Activated T-cell treated with anti-CD3 and anti-CD28 coated beads for 24 hours (primary cell): Measurements from ENCODE around the gene SUSD3.

Experiments used
- DNase-seq: peaks from one replicate; pipeline ENCODE4 v3.0.0-alpha.2; 2020; ENCODE audit warnings: low read depth

SUSD3 gene

DNA sequence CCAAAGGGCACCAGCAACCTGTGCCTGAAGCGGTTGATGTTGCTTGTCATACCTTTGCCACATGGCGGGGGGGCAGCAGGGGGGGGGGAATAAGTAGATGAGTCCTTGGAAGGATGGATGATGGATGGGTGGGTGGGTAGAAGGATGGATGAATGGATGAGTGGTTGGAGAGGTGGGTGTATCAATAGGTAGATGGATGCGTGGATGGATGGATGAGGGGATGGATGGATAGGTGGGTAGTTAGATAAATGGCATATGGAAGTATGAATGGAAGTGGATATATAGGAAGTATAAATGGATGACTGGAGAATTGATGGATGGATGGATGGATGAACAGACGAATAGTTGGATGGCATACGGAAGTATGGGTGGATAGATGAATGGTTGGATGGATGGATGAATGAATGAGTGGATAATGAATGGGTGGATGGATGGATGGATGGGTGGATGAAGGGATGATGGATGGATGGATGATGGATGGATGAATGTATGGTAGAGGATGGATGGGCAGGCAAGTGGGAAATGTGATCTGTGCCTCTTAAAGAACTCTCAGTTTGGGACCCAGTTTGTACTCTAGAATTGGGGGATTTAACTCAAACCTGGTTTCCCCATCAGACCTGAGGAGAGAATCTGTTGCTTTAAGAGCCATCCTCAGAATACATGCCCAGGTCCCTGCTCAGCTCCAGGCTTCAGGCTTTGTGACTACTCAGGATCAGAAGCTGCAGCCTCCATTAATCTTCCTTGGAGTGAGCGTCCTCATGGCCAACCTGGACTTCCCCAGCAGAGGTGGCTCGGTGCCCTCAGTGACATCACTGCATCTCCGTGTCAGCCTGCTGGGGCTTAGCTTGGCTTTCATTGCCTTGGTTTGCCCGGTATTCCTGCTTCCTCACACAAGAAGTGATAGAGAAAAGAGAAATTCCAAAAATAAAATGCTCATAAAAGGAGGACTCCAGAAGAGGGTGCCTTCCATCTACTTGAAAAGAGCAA is 27.6 kb upstream of the SUSD3 start:
- no peak for DNase-seq

- no peak for DNase-seq
Measured at GRCh38 chr9:93031629-93032430, 26.7 kb upstream of the SUSD3 start.

- DNase-seq = no peak
Measured at GRCh38 chr9:93032545-93032944, 26.0 kb upstream of the SUSD3 start.

DNA sequence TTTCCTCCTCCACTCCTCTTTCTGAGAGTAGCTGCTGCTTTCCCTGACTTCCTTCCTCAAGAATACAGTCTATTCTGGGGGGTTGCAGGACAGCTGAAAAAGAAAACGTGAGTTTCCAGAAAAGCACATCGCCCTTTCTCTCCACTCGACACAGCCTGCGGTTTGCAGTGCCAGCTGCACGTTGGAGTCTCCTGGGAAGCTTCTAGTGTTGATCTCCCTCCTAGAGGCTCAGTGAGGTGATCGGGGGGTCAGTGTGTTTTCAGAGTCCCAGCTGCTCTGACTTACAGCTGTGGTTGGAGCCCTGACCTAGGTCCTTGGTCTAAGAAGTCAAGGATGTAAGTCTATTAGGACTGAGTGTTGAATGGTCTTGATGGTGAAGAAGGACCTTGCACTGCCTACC is 25.0 kb upstream of the SUSD3 start:
- DNase-seq = no peak

DNA sequence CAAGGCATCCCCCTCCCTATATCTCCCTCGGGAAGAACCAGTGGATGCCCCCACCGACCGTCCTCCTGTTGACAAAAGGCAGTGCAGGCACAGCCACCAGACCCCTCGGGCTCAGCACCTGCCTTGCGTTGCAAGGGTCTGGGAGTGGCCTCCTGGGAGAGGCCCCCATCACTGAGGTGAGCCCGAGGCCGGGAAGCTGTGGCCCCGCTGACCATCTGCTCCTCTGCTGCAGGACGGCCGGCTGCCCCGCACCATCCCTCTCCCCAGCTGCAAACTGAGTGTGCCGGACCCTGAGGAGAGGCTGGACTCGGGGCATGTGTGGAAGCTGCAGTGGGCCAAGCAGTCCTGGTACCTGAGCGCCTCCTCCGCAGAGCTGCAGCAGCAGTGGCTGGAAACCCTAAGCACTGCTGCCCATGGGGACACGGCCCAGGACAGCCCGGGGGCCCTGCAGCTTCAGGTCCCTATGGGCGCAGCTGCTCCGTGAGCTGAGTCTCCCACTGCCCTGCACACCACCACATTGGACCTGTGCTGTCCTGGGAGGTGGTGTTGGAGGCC is 23.3 kb upstream of the SUSD3 start:
- no peak for DNase-seq

DNA sequence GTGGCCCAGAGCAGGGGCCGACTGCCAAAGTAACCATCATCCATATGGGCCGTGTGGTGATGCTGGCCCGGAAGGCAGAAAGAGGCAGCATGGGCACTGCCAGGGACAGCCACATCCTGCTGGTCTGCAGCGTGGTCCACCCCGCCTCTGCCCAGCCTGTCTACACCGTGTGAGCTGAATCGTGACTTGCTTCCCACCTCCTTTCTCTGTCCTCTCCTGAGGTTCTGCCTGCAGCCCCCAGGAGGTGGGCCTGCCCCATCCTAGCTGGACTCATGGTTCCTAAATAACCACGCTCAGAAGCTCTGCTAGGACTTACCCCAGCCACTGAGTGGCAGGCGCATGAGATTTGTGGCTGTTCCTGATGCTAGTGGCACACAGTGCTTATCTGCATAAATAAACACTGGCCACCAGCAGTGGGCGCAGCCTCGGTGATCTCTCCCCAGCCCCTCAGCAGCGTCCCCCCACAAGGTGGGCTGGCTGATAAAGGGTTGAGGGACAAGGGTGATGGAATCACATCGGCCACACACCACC is 22.6 kb upstream of the SUSD3 start:
- DNase-seq = no peak

DNA sequence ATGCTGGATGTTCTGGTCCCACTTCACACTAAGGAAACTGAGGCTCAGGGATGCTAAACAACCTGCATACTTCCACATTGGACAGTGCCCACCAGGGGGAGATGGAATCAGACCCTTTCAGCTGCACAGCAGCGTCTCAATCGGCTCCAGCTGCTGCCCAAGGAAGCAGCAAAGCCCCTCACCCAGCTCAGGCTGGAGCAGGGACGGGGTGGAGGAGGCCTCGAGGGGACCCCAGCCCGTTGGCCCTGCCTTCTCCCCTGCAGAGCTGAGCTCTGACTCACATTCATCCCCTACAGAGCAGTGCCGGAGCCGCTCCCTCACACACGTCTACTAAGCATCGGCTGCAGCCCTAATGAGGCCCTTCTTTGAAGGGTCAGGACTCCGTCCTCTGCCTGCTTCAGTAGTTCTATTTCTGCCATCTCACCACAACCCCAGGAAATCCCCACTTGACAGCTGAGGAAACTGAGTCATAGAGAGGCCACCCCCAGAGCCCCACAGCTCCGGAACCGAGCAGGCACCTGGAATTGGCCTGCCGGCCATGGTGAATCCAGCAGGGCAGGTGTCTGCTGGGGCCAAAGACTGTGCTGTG is 21.5 kb upstream of the SUSD3 start:
- DNase-seq = no peak

DNA sequence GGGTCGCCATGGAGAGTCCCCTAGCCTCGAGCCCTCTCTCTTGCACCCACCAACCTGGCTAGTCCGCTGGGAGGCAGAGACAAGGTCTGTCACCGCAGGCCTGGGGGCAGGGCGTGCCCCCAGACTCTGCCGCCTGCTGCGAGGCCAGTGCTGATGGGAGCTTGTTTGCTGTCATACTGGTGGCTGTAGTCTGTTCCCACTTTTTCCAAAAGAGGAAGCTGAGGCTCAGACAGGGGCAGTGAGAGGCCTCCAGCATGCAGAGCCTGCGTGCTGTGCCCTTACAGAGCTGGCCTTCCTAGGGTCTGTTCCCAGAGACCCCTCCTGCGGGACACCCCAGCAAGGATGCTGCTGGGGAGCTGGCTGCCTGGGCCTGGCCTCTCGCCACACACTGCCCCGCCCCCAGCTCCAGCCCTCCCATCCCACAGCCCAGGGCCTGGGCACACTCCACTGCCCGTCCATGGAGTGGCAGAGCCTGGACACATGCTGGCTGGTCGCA is 21.0 kb upstream of the SUSD3 start:
- no peak for DNase-seq

GRCh38 chr9:93038918-93039317 is 19.6 kb upstream of the SUSD3 start:
- DNase-seq = no peak

DNA sequence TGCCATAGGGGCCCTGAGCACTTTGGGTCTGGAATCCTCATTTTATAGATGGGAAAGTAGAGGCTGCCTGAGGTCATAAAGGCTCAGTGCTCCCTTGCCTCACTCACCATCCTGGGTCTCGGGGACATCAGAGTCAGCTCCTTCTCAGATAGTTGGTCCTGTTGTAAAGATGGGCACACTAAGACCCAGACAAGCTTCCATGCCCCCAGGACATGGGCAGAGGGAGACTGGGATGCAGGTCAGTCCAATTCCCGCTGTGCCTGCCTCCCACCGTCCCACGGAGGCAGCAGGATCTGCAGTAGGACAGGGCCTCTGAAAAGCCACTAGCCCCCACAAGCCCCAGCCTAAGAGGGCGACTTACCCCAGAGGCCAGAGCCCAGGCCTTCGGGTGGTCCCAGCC is 19.0 kb upstream of the SUSD3 start:
- no peak for DNase-seq

- no peak for DNase-seq
Measured at GRCh38 chr9:93039976-93040375, 18.5 kb upstream of the SUSD3 start.

- no peak for DNase-seq
Measured at GRCh38 chr9:93040409-93040808, 18.1 kb upstream of the SUSD3 start.

GRCh38 chr9:93041108-93041802 is 17.2 kb upstream of the SUSD3 start:
- no peak for DNase-seq

- no peak for DNase-seq
Measured at GRCh38 chr9:93043122-93043521, 15.4 kb upstream of the SUSD3 start.

DNA sequence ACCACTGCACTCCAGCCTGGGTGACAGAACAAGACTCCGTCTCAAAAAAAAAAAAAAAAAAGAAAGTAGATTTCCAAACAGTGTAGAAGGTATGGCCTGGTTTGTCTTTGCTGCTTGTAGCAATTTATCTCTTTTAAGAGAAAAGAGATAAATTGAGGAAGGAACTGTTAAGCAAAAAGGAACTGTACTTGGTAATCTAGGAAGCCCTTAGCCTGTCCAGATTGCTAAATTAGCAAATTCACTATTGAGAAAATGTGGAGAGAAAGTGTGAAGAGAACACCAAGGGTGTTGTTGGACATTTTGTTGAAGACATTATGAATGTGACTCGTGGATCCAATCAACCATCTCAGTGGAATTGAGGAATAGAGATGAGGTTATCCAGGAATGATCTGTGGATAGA is 13.0 kb upstream of the SUSD3 start:
- DNase-seq = no peak

DNA sequence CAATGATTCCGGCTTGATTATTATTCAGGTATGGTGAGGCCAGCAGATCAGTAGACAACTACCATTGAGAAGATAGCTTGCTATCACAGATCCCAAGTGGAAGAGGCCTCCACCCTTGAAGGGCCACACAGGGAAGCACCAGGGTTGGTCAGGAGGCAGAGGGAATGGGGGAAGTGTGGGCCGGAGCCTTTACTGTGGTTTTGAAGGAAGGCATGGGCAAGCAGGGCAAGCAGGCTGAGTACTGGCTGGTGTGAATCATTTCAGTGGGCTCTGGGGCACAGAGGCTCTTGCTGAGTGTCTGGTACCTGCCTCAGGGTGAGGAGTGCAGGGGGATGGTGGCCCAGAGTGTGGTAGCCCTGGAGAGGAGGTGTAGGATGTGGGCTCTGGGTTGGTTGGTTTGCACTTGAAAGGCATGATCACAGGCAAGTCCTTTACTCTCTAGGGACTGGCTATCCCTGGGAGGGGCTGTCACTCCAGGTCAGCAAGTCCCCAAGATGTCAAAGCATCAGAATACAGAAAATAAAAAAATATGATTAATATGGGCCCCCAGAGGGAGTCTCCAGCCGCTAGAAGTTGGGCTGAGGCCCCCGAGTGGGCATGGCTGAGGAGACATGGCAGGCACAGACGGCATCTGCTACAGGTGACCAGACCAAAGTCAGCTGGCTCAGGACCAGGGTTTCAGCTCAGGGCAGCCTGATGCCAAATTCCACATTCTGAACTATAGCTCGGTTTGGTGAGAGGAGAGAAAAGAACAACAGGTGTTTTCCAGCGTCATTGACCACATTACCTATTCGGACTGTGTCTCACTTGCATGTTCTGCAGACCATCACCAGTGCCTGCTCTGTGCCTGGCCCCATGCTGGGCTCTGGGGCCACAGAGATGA is 9.7 kb upstream of the SUSD3 start:
- DNase-seq = no peak

- DNase-seq = no peak
Measured at GRCh38 chr9:93049491-93049890, 9.0 kb upstream of the SUSD3 start.

DNA sequence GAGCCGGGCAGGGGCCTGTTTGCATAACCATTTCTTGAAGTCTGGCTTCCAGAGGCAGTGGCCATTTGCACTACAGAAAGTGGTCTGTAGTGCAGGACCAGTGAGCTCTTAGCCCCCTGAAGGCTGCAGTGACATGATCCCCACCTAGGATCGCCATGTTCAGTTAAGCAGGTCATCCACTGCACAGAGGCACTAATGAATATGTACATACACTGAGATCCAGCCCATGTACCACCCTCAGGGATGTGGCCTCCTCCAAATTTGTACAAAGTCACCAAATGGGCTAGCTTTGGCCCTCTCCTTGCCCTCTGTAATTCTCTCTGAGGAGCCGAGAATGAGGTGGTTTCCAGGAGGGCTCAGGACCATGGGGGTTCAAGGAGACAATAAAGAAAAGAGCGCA is 8.3 kb upstream of the SUSD3 start:
- DNase-seq = no peak

DNA sequence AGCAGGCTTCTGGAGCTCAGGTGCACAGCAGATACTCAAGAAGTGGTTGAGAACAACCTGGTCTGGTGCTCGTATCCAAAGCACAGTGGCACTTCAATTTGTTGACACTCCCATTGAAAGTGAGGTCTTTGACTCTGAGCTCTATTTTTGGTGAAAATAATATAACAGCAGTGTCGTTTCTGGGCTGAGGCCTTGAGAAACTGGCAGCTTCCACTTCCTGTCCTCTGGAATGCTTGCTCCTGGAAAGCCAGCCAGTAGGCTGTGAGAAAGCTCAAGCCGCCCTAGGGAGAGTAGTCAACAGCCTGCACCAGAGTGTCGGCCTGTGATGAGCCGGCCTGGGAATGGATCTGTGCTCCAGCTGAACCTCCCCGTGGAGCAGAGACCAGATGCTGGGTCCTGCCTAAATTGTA is 6.8 kb upstream of the SUSD3 start:
- no peak for DNase-seq

- DNase-seq = no peak
Measured at GRCh38 chr9:93052791-93053540, 5.5 kb upstream of the SUSD3 start.
